Activated naive CD4-positive, alpha-beta T cell treated with anti-CD3 and anti-CD28 coated beads, Interleukin-2, amount 10 ng/mL, durations not matched to agents 7 days and 5 days (primary cell): ENCODE measurements around the gene IMMP2L.
A peak's percentile ranks its signal among the peaks of the same experiment; 100 is the strongest.
"Not testable (repeated sequence)": the region's sequence is repeated elsewhere in the genome, so short reads cannot be mapped to it uniquely, and the experiment has no call there.

Experiments
- CTCF ChIA-PET: fragments of 350-600 bp; sonication (Branson Sonifier 250); formaldehyde crosslinking; loops from one replicate; lab custom pipeline; 2021; ENCODE audit warnings: antibody characterized with exemption; lab: Charles Lee
- DNase-seq: peaks from one replicate; pipeline ENCODE4 v3.0.0-alpha.2; 2020
- H3K27ac Mint-ChIP-seq: one replicate; pipeline ENCODE4 v1.8.0; 2021; ENCODE audit warnings: mild to moderate bottlenecking, moderate library complexity, mixed read lengths
- H3K27me3 Mint-ChIP-seq: one replicate; pipeline ENCODE4 v1.8.0; 2021; ENCODE audit warnings: mild to moderate bottlenecking, mixed read lengths
- H3K36me3 Mint-ChIP-seq: one replicate; pipeline ENCODE4 v1.8.0; 2021; ENCODE audit warnings: mixed read lengths
- H3K4me1 Mint-ChIP-seq: one replicate; pipeline ENCODE4 v1.8.0; 2021; ENCODE audit warnings: mixed read lengths
- H3K4me3 Mint-ChIP-seq: one replicate; pipeline ENCODE4 v1.8.0; 2021; ENCODE audit warnings: mild to moderate bottlenecking, moderate library complexity, mixed read lengths
- H3K9me3 Mint-ChIP-seq: one replicate; pipeline ENCODE4 v1.8.0; 2021; ENCODE audit warnings: mixed read lengths

Gene IMMP2L

DNA sequence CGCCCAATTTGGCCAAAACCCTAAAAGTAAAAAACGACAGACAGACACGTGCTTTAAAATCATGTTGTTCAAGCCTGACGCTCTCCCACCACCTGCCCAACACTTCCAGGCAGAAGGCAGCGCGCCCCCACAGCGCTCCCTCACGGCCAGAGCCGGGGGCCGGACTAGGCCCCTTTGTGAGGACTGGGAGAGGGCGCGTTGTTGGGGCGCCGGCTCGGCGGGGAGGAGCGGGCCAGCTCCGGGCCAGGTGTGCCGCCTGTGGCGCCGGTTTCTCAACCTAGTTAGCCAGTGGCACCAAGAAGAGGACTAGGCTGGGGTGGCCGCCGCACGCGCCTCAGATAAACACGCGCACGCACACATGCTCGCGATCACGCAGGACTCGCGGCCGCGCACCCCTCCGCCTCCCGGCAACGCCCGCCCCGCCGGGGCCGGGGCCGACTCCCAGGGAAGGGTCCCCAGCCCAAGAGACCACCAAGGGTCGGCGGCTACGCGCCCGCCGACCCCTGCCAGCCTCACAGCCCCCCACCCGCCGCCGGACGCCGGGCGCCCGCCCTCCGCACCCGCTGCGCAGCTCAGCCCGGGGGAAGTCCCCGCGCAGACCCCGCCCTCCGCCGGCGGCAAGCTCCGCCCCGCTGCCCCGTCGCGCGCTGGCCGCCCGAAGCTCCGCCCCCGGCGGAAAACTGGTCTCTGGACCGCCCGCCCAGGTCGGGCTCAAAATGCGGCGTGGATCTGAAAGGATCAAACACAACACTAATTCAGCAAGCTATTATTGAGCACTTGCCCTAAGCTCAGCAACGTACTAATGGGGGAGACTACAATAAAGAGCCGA lies at the start of gene IMMP2L:
Gene IMMP2L, minus strand, starts transcription at position 589 of the 829 bp plus-strand sequence.
- H3K27me3 Mint-ChIP-seq: no peaks in the 10 kb centered on the region
- no peaks in the 10 kb centered on the region for H3K9me3 Mint-ChIP-seq
- peaks cover 35% of the 10 kb centered on the region for H3K4me1 Mint-ChIP-seq
- H3K36me3 Mint-ChIP-seq: peaks cover 12% of the 10 kb centered on the region
- CTCF ChIA-PET: no interaction called here
- H3K27ac Mint-ChIP-seq: peak within 1 kb of the TSS; percentile 85
- peak within 1 kb of the TSS; percentile 83 for H3K4me3 Mint-ChIP-seq
- peak; percentile 91 for DNase-seq

DNA sequence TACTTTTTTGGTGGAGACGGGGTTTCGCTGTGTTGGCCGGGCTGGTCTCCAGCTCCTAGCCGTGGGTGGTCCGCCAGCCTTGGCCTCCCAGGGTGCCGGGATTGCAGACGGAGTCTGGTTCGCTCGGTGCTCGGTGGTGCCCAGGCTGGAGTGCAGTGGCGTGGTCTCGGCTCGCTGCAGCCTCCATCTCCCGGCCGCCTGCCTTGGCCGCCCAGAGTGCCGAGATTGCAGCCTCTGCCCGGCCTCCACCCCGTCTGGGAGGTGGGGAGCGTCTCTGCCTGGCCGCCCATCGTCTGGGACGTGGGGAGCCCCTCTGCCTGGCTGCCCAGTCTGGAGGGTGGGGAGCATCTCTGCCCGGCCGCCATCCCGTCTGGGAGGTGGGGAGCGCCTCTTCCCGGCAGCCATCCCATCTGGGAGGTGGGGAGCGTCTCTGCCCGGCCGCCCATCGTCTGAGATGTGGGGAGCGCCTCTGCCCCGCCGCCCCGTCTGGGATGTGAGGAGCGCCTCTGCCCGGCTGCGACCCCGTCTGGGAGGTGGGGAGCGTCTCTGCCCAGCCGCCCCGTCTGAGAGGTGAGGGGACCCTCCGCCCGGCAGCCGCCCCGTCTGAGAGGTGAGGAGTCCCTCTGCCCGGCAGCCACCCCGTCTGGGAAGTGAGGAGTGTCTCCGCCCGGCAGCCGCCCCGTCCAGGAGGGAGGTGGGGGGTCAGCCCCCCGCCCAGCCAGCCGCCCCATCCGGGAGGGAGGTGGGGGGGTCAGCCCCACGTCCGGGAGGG lies 47.4 kb upstream of the IMMP2L start:
- DNase-seq, H3K36me3 Mint-ChIP-seq, H3K4me3 Mint-ChIP-seq, H3K4me1 Mint-ChIP-seq, CTCF ChIA-PET, H3K27ac Mint-ChIP-seq, H3K27me3 Mint-ChIP-seq, H3K9me3 Mint-ChIP-seq: not testable (repeated sequence)

DNA sequence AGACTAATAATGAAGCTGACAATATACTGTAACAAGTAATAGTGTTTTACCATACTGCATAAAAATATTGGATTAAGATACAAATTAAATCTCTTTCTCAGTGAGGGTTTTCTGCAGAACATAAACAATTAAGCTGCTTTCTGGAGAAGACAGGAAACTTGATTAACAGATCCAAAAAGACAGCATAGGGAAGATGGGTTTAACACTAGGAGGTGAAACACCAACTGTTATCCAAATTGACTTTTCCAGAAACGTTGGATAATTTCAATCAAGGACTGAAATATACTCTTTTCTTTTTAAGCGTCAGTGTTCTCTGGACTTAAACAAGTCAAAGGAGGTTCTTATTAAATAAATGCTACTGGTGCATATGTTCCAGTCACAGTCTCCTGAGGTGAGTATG lies 45.3 kb upstream of the IMMP2L start:
- Mint-ChIP-seq H3K4me1 (no peaks in the 10 kb centered on the region), H3K9me3 (no peaks in the 10 kb centered on the region), H3K4me3 (no peak overlapping the region), H3K36me3 (no peaks in the 10 kb centered on the region), H3K27ac (no peak overlapping the region), H3K27me3 (no peaks in the 10 kb centered on the region)
- DNase-seq: no peak
- CTCF ChIA-PET: no interaction called here

DNA sequence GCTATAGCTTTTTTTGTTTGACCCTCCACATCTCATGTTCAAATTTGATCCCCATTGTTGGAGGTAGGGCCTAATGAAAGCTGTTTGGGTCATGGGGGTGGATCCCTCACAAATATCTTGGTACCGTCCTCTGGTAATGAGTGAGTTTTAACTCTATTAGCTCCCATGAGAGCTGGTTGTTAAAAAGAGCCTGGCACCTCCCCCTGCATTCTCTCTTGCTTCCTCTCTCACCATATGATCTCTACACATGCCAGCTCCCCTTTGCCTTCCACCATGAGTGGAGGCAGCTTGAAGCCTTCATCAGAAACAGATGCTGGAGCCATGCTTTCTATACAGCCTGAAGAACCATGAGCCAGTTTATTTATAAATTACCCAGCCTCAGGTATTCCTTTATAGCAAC lies 43.0 kb upstream of the IMMP2L start:
- Mint-ChIP-seq H3K27me3 (no peaks in the 10 kb centered on the region), H3K9me3 (no peaks in the 10 kb centered on the region), H3K36me3 (no peaks in the 10 kb centered on the region), H3K4me3 (no peak overlapping the region), H3K4me1 (no peaks in the 10 kb centered on the region), H3K27ac (no peak overlapping the region)
- CTCF ChIA-PET: no interaction called here
- no peak for DNase-seq

DNA sequence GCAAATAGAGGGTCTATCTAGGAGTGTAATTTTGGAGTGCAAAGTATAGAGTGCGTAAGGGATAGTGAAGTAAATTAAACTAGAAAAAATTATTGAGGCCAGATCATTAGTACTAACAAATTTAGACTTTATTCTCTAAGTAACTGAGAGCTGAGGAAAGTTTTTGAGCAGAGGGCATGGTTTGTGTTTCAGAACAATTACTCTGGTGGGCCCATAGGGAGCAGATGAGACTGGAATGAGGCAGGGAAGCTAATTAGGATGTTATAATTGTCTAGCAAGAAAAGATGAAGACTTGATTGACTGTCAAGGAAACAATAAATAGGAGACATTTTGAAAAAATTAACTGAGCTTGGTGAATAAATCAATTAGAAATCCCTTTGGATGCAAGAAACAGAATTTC lies 37.8 kb upstream of the IMMP2L start:
- no peak for DNase-seq
- no peaks in the 10 kb centered on the region for H3K27me3 Mint-ChIP-seq
- H3K4me3 Mint-ChIP-seq: no peak overlapping the region
- H3K4me1 Mint-ChIP-seq: no peaks in the 10 kb centered on the region
- H3K9me3 Mint-ChIP-seq: peaks cover 4% of the 10 kb centered on the region
- CTCF ChIA-PET: no interaction called here
- H3K27ac Mint-ChIP-seq: no peak overlapping the region
- no peaks in the 10 kb centered on the region for H3K36me3 Mint-ChIP-seq

DNA sequence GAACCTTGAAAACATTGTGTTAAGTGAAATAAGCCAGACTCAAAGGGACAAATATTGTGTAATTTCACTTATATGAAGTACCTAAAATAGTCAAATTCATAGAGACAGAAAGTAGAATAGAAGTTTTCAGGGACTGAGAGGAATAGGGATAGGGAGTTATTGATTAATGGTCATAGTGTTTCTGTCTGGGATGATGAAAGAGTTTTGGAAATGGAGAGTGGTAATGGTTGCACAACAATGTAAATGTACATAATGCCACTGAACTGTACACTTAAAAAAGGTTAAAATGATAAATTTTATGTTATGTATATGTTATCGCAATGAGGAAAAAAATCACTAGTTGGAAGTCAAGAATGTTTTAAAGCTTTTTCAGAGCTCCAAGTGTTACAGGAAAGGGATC lies 33.5 kb upstream of the IMMP2L start:
- Mint-ChIP-seq H3K36me3 (no peaks in the 10 kb centered on the region), H3K9me3 (peaks cover 4% of the 10 kb centered on the region), H3K27ac (no peak overlapping the region), H3K4me3 (no peak overlapping the region), H3K4me1 (no peaks in the 10 kb centered on the region), H3K27me3 (no peaks in the 10 kb centered on the region)
- CTCF ChIA-PET: no interaction called here
- no peak for DNase-seq

DNA sequence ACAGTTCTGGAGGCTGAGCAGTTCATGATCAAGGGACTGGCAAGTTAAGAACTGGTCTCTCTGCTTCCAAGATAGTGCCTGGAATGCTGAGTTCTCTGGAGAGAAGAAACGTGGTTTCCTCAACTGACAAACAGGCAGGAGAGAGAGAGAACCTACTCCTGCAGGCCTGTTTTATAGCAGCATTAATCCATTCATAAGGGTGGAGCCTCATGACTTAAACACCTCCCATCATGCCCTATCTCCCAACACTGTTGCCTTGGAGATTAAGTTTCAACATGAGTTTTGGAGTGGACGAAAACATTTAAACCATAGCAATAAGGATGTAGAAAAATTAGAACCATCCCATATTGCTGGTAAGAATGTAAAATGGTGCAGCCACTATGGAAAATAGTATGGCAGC lies 32.3 kb upstream of the IMMP2L start:
- Mint-ChIP-seq H3K27ac (no peak overlapping the region), H3K36me3 (no peaks in the 10 kb centered on the region), H3K9me3 (peaks cover 4% of the 10 kb centered on the region), H3K4me1 (no peaks in the 10 kb centered on the region), H3K4me3 (no peak overlapping the region), H3K27me3 (no peaks in the 10 kb centered on the region)
- no peak for DNase-seq
- CTCF ChIA-PET: no interaction called here

DNA sequence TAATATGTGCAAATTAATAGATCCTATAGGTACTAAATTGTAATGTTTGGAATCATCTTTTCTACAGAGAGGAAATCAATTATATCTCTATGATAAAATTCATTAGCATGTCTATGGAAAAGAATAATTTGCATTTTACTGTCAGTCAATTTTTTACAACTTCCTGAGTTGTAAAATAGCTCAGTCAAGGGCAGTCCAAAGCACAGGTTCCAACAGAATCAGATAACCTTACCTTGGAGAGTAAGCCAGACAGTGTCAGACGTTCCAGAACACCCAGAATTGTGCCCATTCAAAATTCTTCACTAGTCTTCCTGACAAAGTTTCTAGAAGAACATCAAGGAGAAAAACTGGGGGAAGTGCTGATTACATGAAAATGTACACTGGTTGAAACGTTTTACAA lies 31.1 kb upstream of the IMMP2L start:
- no peaks in the 10 kb centered on the region for H3K27me3 Mint-ChIP-seq
- no peak overlapping the region for H3K27ac Mint-ChIP-seq
- H3K9me3 Mint-ChIP-seq: peaks cover 4% of the 10 kb centered on the region
- CTCF ChIA-PET: no interaction called here
- H3K36me3 Mint-ChIP-seq: no peaks in the 10 kb centered on the region
- DNase-seq: no peak
- no peaks in the 10 kb centered on the region for H3K4me1 Mint-ChIP-seq
- H3K4me3 Mint-ChIP-seq: no peak overlapping the region

DNA sequence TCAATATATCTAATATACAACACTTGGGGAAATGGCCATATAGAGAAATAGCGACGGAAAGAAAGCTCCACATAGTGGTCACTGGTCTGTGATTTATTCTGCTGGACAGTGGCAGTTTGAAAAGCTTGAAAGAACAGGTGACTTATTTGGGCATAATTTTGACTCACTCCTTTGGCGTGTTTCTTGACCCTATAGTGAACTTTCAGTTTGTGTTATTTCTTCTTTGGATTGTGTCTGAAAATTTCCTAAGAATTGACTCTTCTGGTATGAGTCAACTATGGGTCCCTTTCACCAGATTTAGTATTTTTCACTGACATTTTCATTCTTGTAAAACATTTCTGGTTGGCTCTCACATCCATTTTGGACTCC lies 25.8 kb upstream of the IMMP2L start:
- Mint-ChIP-seq H3K27me3 (no peaks in the 10 kb centered on the region), H3K4me1 (no peaks in the 10 kb centered on the region), H3K27ac (no peak overlapping the region), H3K36me3 (no peaks in the 10 kb centered on the region), H3K9me3 (no peaks in the 10 kb centered on the region), H3K4me3 (no peak overlapping the region)
- CTCF ChIA-PET: no interaction called here
- no peak for DNase-seq

DNA sequence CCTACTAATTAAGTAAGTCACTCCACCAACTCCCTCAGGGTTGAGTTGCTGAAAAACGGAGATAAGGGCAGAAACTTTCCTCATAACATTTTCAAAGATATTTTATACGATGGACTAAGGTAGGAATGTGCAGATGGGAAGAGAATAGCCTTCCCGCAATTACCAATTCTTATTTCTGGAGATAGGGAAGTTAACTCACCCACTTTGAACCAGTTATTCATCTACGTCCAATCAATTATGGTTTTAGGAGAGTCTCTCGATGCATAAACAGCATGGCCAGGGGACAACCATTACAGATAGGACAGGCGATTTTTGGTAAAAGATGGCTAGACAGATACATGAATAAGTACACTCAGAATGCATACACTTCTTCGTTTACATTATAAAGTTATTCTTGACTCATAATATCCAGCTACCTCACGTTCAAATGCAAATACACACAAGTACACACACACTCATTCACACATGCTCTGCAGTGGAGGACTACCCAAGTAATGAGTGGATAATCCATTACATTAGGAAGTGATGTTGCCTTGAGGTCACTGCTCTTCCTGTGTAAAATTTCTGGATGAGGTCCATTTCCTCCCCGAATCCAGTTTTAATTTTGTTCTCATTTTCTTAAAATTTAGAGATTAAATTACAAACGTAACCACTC lies 25.2 kb upstream of the IMMP2L start:
- Mint-ChIP-seq H3K4me1 (no peaks in the 10 kb centered on the region), H3K27me3 (no peaks in the 10 kb centered on the region), H3K36me3 (no peaks in the 10 kb centered on the region), H3K27ac (no peak overlapping the region), H3K9me3 (no peaks in the 10 kb centered on the region), H3K4me3 (no peak overlapping the region)
- DNase-seq: no peak
- CTCF ChIA-PET: no interaction called here

DNA sequence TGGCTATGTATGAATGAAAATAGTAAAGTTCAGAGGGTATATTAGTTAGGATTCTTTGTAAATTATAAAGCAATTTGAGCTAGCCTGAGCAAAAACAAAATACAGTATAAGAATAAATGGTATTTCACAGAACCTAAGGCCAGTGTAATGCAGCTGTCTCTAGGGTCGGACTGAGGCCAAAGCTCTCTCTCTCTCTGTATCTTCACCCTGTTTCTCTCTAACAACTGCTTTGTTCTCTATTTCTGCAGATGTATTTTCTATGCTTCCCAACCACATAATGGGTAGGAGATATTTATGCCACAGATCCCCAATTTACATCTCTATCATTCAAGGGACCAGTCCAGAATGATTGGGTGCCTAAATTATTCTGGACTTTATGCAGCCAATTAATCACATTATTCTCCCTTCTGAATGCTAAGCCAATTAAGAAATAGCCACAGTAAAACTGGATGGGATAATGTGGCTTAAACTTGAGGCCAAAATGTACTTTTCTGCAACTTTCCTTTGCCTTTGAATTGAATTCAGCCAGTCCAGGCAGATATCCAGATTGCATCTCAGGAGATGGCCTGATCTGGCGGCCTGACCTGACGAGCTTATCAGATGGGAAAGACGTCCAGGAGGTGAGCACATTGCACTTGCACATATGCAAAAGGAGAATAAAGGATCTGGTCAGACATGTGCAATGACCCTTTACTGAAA lies 24.6 kb upstream of the IMMP2L start:
- H3K9me3 Mint-ChIP-seq: no peaks in the 10 kb centered on the region
- no peak overlapping the region for H3K27ac Mint-ChIP-seq
- no peaks in the 10 kb centered on the region for H3K4me1 Mint-ChIP-seq
- CTCF ChIA-PET: no interaction called here
- DNase-seq: no peak
- no peaks in the 10 kb centered on the region for H3K36me3 Mint-ChIP-seq
- no peak overlapping the region for H3K4me3 Mint-ChIP-seq
- no peaks in the 10 kb centered on the region for H3K27me3 Mint-ChIP-seq

DNA sequence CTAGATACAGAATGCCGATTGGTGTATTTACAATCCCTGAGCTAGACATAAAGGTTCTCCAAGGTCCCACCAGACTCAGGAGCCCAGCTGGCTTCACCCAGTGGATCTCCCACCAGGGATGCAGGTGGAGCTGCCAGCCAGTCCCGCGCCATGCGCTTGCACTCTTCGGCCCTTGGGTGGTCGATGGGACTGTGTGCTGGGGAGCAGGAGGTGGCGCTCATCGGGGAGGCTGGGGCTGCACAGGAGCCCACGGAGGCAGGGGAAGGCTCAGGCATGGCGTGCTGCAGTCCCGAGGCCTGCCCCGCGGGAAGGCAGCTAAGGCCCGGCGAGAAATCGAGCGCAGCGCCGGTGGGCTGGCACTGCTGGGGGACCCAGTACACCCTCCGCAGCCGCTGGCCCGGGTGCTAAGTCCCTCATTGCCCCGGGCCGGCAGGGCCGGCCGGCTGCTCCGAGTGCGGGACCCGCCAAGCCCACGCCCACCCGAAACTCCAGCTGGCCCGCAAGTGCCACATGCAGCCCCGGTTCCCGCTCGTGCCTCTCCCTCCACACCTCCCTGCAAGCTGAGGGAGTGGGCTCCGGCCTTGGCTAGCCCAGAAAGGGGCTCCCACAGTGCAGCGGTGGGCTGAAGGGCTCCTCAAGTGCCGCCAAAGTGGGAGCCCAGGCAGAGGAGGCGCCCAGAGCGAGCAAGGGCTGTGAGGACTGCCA lies 19.6 kb upstream of the IMMP2L start:
- H3K27me3 Mint-ChIP-seq, H3K36me3 Mint-ChIP-seq, CTCF ChIA-PET, H3K27ac Mint-ChIP-seq, H3K4me3 Mint-ChIP-seq, DNase-seq, H3K4me1 Mint-ChIP-seq, H3K9me3 Mint-ChIP-seq: not testable (repeated sequence)

DNA sequence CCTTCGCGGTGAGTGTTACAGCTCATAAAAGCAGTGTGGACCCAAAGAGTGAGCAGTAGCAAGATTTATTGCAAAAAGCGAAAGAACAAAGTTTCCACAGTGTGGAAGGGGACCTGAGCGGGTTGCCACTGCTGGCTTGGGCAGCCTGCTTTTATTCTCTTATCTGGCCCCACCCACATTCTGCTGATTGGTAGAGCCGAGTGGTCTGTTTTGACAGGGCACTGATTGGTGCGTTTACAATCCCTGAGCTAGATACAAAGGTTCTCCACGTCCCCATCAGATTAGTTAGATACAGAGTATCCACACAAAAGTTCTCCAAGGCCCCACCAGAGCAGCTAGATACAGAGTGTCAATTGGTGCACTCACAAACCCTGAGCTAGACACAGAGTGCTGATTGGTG lies 18.9 kb upstream of the IMMP2L start:
- CTCF ChIA-PET: not testable (repeated sequence)

DNA sequence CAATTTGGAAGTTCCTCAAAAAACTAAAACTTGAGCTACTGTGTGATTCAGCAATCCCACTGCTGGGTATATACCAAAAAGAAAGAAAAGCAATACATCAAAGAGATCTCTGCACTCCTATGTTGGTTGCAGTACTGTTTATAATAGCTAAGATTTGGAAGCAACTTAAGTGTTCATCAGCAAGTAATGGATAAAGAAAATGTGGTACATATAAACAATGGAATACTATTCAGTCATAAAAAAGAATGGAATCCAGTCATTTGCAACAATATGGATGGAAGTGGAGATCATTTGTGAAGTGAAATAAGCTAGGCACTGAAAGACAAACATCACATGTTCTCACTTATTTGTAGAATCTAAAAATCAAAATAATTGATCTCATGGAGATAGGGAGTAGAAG lies 16.5 kb upstream of the IMMP2L start:
- Mint-ChIP-seq H3K27ac (no peak overlapping the region), H3K4me1 (no peaks in the 10 kb centered on the region), H3K36me3 (no peaks in the 10 kb centered on the region), H3K27me3 (no peaks in the 10 kb centered on the region), H3K4me3 (no peak overlapping the region), H3K9me3 (no peaks in the 10 kb centered on the region)
- no peak for DNase-seq
- CTCF ChIA-PET: no interaction called here

More for the DNA sequence above, 18.9 kb upstream of the IMMP2L start:
- not testable (repeated sequence) for DNase-seq, H3K4me3 Mint-ChIP-seq, H3K36me3 Mint-ChIP-seq, H3K27ac Mint-ChIP-seq, H3K4me1 Mint-ChIP-seq, H3K27me3 Mint-ChIP-seq, H3K9me3 Mint-ChIP-seq
